Measurements from ENCODE around the gene TRHDE. TPM values are rescaled to one million over a fixed set of nuclear protein-coding genes. Genes with fewer than 3 reads are reported as not detected.

The TRHDE gene
- total RNA-seq, 1 experiment from 2014 or later: 16.5 TPM

DNA sequence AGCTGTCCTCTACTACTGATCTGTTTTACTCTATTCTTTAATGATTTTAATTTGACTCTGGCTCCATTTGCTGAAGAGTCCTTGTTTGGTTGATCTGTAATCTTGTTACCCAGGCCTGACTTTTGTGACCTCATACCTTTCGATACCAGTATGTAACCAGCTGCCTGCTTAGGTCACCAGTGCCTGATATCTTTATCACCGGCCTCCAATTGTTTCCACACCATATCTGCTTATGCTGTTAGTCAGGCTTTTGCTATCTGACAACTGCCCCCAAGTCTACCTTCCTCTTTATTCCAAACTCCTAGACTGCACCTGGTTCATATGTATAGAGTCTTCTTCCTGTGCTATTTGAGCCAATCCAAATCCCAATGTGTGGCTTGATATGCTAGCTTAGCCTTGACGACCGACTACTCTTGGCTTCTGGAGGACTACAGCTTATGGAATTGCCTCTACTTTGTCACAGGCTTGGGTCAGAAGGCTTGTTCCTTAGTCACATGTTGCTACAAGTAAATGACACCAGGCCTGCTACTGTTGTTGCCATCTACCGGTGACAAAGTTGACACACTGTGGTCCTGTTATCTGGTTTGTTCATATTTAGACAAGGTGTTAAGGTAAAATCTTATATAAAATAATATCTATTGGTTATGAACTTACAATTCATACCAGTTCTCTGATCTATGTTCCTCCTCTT lies 193.9 kb downstream of the TRHDE start:
- Histone ChIP-seq H3K27ac (ENCODE audit: low read length) (no peak overlapping the region), H3K79me2 (ENCODE audit: low read length) (no peaks in the 10 kb centered on the region), H3F3A (ENCODE audit: low read length, unreplicated experiment) (no peaks in the 10 kb centered on the region), H3K9ac (ENCODE audit: low read length) (no peak overlapping the region), H3K9me3 (ENCODE audit: low read length) (no peaks in the 10 kb centered on the region), H4K20me1 (ENCODE audit: low read length) (no peaks in the 10 kb centered on the region), H2AFZ (ENCODE audit: low read length) (no peak overlapping the region), H3K4me2 (ENCODE audit: low read length) (no peak overlapping the region), H3K9me2 (replicated peaks; ENCODE audit: low read length) (no peaks in the 10 kb centered on the region), H3K4me1 (ENCODE audit: insufficient read depth, low read length) (no peaks in the 10 kb centered on the region), H3K36me3 (ENCODE audit: low read depth, low read length) (no peaks in the 10 kb centered on the region), H3K27me3 (ENCODE audit: low read length) (no peaks in the 10 kb centered on the region), H3K4me3 (ENCODE audit: low read length) (no peak overlapping the region)
- TF ChIP-seq CTCF (conservative IDR thresholded peaks at IDR 0.05; ENCODE audit: low read depth, low read length) (no peak), EZH2 (IDR thresholded peaks at IDR 0.05; ENCODE audit: low read length, unreplicated experiment) (no peak), EZH2phosphoT487 (IDR thresholded peaks at IDR 0.05; ENCODE audit: borderline replicate concordance, low read length) (no peak)
- ATAC-seq: no peak
- no TSS peak for BruUV-seq (replicated peaks)
- CTCF ChIA-PET: no interaction called here
- DNase-seq: no peak
- intact Hi-C loops (cut with micrococcal nuclease): no loop called here
- POLR2A ChIA-PET (ENCODE audit: unreplicated experiment): no interaction called here

DNA sequence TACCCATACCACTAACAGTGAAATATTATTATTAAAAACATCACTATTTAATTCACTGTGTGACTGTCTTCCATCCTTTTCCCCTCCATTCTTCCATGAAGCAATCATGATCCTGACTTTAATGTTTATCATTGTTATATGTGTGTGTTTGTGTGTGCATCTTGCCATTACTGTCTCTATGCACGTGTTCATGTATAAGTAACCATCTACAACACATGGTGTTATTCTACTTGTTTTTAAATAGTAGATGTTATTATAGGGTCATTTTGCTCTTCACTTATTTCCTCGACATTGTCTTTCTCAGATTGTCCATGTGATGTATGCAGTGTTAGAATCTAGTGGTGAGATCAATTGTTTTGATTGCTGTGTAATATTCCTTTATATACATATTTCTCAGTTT lies 195.8 kb downstream of the TRHDE start:
- no peaks in the 10 kb centered on the region for H3K4me1 ChIP-seq (ENCODE audit: insufficient read depth, low read length)
- no peaks in the 10 kb centered on the region for H3K9me3 ChIP-seq (ENCODE audit: low read length)
- BruUV-seq (replicated peaks): no TSS peak
- ChIA-PET CTCF (no interaction called here), POLR2A (ENCODE audit: unreplicated experiment) (no interaction called here)
- no peak for DNase-seq
- H3K36me3 ChIP-seq (ENCODE audit: low read depth, low read length): no peaks in the 10 kb centered on the region
- H2AFZ ChIP-seq (ENCODE audit: low read length): no peak overlapping the region
- no peak overlapping the region for H3K9ac ChIP-seq (ENCODE audit: low read length)
- ATAC-seq: no peak
- H3K4me3 ChIP-seq (ENCODE audit: low read length): no peak overlapping the region
- H3K79me2 ChIP-seq (ENCODE audit: low read length): no peaks in the 10 kb centered on the region
- intact Hi-C loops (cut with micrococcal nuclease): no loop called here
- no peaks in the 10 kb centered on the region for H4K20me1 ChIP-seq (ENCODE audit: low read length)
- H3K4me2 ChIP-seq (ENCODE audit: low read length): no peak overlapping the region
- no peaks in the 10 kb centered on the region for H3K9me2 ChIP-seq (replicated peaks; ENCODE audit: low read length)
- TF ChIP-seq EZH2 (IDR thresholded peaks at IDR 0.05; ENCODE audit: low read length, unreplicated experiment): no peak
- TF ChIP-seq CTCF (conservative IDR thresholded peaks at IDR 0.05; ENCODE audit: low read depth, low read length): no peak
- TF ChIP-seq EZH2phosphoT487 (IDR thresholded peaks at IDR 0.05; ENCODE audit: borderline replicate concordance, low read length): no peak
- H3K27me3 ChIP-seq (ENCODE audit: low read length): no peaks in the 10 kb centered on the region
- no peaks in the 10 kb centered on the region for H3F3A ChIP-seq (ENCODE audit: low read length, unreplicated experiment)
- H3K27ac ChIP-seq (ENCODE audit: low read length): no peak overlapping the region

GRCh38 chr12:72468505-72468904 lies 196.3 kb downstream of the TRHDE start:
- H3K9me2 ChIP-seq (replicated peaks; ENCODE audit: low read length): no peaks in the 10 kb centered on the region
- H3K27ac ChIP-seq (ENCODE audit: low read length): no peak overlapping the region
- no peak overlapping the region for H3K4me3 ChIP-seq (ENCODE audit: low read length)
- H3K79me2 ChIP-seq (ENCODE audit: low read length): no peaks in the 10 kb centered on the region
- no peaks in the 10 kb centered on the region for H3F3A ChIP-seq (ENCODE audit: low read length, unreplicated experiment)
- H4K20me1 ChIP-seq (ENCODE audit: low read length): no peaks in the 10 kb centered on the region
- CTCF ChIA-PET: no interaction called here
- ATAC-seq: no peak
- BruUV-seq (replicated peaks): no TSS peak
- no peak overlapping the region for H3K9ac ChIP-seq (ENCODE audit: low read length)
- DNase-seq: no peak
- no peak overlapping the region for H2AFZ ChIP-seq (ENCODE audit: low read length)
- no peak overlapping the region for H3K4me2 ChIP-seq (ENCODE audit: low read length)
- no peaks in the 10 kb centered on the region for H3K4me1 ChIP-seq (ENCODE audit: insufficient read depth, low read length)
- intact Hi-C loops (cut with micrococcal nuclease): no loop called here
- no peaks in the 10 kb centered on the region for H3K27me3 ChIP-seq (ENCODE audit: low read length)
- no peaks in the 10 kb centered on the region for H3K9me3 ChIP-seq (ENCODE audit: low read length)
- TF ChIP-seq EZH2phosphoT487 (IDR thresholded peaks at IDR 0.05; ENCODE audit: borderline replicate concordance, low read length): no peak
- POLR2A ChIA-PET (ENCODE audit: unreplicated experiment): no interaction called here
- no peaks in the 10 kb centered on the region for H3K36me3 ChIP-seq (ENCODE audit: low read depth, low read length)
